ENCODE measurements around the gene IQSEC2.

Gene IQSEC2

DNA sequence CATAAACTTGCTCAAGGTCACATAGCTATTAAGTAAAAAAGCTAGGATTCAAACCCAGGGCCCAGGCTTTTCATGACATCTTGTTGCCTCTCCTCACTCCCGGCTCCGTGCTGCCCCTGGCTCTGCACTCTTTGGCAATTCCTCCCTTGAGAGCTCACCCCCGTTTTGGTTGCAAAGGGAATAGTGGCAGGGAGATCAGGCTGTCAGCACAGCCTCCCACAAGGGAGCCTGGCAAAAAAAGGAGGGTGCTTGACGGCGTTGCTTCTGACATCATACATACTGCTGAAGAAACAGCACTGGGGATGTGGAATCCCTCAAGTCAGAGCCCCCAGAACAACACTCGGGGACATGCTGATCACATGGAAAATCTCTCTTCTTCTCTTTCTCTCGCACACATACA is 20.5 kb downstream of the IQSEC2 start:
- Histone ChIP-seq H3K4me3 (no peak overlapping the region), H3K27ac (no peak overlapping the region)
- no peak for DNase-seq (ENCODE audit: low spot score)
- TF ChIP-seq, protein P1, sequence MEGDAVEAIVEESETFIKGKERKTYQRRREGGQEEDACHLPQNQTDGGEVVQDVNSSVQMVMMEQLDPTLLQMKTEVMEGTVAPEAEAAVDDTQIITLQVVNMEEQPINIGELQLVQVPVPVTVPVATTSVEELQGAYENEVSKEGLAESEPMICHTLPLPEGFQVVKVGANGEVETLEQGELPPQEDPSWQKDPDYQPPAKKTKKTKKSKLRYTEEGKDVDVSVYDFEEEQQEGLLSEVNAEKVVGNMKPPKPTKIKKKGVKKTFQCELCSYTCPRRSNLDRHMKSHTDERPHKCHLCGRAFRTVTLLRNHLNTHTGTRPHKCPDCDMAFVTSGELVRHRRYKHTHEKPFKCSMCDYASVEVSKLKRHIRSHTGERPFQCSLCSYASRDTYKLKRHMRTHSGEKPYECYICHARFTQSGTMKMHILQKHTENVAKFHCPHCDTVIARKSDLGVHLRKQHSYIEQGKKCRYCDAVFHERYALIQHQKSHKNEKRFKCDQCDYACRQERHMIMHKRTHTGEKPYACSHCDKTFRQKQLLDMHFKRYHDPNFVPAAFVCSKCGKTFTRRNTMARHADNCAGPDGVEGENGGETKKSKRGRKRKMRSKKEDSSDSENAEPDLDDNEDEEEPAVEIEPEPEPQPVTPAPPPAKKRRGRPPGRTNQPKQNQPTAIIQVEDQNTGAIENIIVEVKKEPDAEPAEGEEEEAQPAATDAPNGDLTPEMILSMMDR (IDR thresholded peaks at IDR 0.05), result no peak

DNA sequence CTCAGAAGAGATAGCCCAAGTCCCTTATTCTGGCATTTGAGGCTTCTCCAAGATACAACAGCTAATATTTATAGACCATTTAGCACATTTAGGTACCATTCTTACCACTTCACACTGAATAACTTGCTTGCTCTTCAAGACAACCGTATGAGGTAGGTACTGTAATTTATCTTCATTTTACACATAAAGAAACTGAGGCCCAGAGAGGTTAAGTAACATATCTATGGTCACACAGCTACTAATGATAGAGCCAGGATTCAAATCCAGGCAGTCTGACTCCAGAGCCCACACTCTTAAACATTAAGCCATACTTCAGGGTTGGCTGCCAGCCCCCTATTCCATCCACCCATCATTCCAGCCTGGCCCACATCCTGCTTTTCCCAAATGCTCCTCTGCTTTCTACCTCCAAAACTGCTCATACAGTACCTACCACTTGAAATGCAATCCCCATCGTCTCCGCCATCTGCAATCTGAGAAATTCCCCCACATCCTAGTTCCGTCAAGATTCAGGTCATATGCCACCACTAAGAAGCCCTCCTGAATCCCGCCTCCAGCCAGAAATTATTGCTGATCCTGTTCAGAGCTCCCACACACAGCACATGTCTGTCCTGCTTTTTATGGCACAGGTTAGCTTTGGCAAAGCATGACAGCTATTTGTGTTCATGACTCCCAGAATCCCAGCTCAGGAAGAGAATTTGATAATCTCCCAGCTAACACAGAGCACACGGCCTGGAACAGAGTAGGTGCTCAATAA is 23.5 kb downstream of the IQSEC2 start:
- H3K27ac ChIP-seq, result no peak overlapping the region
- H3K4me3 ChIP-seq, result no peak overlapping the region
- no peak for DNase-seq (ENCODE audit: low spot score)
- TF ChIP-seq, protein P1 (IDR thresholded peaks at IDR 0.05), result no peak

DNA sequence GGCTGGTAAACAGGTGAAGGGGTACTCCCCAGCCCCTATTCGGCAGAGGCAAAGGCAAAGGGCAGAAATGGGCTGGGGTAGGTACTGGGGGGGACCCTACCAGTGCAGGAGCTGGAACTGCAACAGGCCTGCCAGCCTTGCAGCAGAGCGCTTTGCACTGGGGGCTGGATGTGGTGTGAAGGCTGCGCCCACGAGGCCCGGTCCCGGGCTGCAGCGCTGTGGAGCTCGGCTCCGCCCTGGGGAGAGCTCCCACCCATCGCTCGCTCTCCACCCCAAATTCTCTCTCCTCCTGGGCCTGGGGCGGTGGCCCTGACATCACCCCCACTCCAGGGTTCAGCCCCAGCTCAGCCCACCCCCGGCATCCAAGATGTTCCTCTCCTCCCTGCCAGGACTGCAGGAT is 24.2 kb downstream of the IQSEC2 start:
- no peak overlapping the region for H3K27ac ChIP-seq
- no peak for DNase-seq (ENCODE audit: low spot score)
- TF ChIP-seq, protein P1 (IDR thresholded peaks at IDR 0.05), result no peak
- H3K4me3 ChIP-seq, result no peak overlapping the region

DNA sequence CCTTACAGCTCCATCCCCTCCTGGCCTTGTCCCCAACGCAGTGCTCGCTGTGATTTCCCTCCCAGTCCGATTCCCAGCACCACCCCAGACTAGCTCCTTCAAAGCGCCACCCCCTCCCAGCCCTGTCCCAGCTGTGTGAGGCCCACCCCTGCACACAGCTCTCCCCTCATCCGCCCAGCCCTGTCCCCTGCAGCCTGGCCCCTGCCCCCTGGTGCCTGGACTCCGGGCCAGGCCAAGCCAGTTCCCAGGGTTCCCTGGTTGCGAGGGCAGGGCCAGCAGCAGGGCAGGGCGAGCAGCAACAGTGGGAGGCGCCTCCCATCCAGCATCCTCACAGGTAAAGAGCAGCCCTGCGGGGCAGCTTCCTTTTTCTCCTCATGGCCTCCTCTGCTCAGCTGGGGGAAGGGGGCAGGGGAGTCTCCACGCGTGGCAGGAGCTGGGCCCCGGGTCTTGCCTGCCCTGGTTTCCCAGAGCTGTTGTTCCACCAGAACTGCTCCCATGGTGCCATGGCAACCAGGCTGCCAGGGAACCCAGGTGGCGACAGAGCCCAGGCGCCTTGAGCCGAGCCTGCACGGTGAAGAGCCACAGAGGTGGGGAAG is 24.8 kb downstream of the IQSEC2 start:
- no peak for DNase-seq (ENCODE audit: low spot score)
- Histone ChIP-seq H3K4me3 (no peak overlapping the region), H3K27ac (no peak overlapping the region)
- TF ChIP-seq, protein P1 (IDR thresholded peaks at IDR 0.05), result no peak

DNA sequence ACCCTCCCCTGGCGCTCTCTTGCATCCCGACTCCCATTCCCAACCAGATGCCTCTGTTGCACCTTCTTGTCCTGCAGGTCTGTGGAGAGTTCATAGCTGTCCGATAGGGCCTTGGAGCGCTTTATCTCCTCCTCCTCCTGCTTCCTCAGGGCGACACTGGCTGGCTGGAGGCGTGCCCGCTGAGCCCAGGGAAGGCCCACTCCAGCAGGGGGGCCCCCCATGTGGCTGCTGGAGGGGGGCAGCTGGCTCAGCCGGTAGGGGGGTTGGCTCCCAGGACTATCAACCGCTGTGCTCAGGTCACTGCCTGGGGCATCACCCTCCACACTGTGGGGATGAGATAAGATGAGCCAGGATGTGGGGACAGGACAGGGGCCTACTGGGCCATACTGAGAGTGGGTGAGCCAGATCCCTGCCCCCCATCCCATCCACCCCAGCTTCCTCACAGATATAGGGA is 25.6 kb downstream of the IQSEC2 start:
- no peak overlapping the region for H3K27ac ChIP-seq
- TF ChIP-seq, protein P1 (IDR thresholded peaks at IDR 0.05), result no peak
- no peak for DNase-seq (ENCODE audit: low spot score)
- no peak overlapping the region for H3K4me3 ChIP-seq

DNA sequence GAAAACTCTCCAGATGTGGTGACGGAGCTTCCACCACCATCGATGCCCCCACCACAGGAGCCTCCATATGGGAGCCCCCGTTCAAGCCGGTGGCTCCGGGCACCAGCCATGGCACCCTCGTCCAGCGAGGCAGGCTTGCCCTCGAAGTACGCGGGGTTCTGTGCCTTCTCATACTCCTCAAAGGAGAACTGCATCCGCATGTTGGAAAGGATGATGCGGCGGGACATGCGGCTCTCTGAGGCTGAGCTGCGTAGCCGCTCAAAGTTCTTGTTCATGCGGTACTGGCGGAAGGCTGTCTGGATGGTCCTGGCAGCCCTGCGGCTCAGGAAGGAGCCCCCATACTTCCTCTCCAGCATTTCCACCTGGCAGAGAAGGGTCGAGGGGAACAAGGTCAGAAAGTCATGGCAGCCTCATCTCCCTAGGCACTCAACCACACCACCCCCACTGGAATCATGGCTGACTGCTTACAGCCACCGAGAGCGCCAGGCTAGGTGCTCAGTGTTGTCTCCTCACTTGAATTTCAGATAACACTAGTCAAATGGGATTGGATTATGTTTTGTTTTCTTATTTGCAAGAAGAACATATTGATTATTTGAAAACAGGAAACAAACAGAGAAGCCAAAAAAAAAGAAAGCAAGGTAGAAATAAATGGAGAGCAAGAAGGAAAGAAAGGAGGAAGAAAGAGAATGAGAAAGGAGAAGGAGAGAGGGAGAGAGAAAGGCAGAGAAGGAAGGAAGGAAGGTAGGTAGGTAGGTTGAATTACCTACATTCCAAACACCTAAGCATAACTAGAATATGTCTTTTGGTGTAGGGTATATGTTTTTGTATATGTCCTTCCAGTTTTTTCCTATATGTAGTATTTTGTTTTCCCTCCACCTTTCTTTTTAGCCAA is 26.6 kb downstream of the IQSEC2 start:
- TF ChIP-seq, protein P1 (IDR thresholded peaks at IDR 0.05), result no peak
- Histone ChIP-seq H3K27ac (no peak overlapping the region), H3K4me3 (no peak overlapping the region)
- no peak for DNase-seq (ENCODE audit: low spot score)

Measured in coronary artery (tissue), 2 donors.